ENCODE results near the gene DCP1B.

Gene DCP1B

DNA sequence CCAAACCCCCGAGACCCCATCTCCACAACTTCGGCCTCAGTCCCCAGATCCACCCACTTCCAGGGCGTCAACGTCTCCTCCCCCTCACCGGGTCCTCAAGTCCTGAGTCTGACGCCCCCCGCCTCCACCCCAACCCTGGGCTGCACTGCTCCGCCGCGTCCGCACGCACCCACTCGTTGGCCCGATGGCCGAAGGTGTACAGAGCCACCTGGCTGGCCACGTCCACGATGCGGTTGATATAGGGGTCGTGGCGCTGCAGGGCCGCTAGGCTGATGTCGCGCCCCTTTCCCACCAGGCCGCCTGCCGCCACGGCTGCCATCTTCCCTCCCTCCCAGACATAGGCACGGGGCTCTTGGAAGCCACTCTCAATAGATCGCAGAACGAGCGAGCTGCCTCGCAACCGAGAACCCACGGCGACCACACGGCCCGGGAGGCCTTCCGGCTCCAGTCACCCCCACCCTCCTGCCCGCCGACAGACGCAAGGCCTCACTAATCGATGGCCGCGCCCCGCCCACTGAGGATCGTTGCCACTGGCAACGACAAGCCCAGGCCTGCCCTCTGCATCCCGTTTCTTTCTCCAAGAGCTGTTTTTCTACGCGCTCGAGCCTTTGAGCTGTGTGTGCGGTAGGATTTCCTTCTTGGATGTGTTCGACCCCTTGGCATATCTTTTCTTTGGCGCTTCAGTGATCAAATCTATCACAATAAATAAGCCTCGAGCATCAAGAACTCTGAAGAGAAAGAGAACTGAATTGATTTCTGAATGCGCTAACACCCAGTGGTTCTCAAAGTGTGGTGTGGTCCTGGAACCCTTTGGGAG is at the start of gene DCP1B:
TSS of gene DCP1B (minus strand) at position 345 of the 817 bp plus-strand sequence. CDS start at position 319, 26 bp downstream.
- peak; percentile 99 for DNase-seq (ENCODE audit: low spot score)

DNA sequence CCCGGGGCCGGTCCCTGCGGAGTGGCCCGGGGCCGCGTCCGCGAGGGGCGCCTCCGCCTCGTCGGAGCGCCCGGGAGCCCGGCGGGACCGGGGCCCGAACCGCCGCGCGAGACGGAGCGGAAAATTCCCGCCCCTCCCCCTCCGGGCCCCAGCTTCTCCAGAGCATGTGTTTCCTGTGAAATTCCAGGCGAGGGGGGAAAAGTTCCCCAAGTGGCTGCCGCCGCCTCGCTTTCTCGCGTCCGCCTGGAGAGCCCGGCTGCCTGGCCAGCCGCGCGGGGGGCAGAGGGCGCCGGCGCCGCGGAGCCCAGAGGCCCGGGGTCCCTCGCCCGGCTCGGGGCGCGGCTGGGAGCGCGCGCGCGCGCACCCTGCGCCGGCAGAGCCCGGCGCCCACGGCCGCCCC is 49.4 kb upstream of the DCP1B start:
- DNase-seq (ENCODE audit: low spot score) = peak; percentile 66

DNA sequence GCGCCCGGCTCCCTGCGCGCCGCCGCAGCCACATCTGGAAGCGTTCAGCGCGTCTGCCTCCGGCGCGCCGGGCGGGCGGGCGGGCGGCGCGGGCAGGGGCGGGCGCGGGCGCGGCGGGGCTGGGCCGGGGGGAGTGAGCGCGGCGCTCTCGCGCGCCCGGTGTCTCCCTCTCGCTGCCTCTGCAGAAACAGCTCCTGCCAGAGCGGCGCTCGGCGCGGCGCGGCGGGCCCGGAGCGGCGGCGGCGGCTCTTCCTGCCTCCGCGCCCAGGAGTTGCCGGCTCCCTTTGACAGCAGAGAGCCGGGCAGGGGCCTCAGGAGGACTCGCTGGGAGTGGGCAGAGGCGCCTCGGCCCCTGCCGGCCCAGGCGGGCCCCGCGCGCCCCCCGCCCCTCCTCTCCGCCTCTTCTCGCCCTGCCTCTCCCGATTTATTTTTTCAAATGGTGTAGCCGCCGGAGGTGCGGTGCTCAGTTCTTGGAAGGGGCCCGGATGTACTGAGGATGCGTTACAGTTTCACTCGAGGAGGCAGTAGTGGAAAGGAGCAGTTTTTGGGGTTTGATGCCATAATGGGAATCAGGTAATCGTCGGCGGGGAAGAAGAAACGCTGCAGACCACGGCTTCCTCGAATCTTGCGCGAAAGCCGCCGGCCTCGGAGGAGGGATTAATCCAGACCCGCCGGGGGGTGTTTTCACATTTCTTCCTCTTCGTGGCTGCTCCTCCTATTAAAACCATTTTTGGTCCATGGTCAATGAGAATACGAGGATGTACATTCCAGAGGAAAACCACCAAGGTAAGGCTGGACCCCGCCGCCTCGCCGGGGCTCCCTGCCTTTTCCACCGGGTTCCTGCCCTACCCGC is 48.8 kb upstream of the DCP1B start, which contains the start of gene CACNA1C:
TSS of gene CACNA1C (plus strand) at position 162 of the 853 bp plus-strand sequence. CDS start at position 738, 576 bp downstream.
- DNase-seq (ENCODE audit: low spot score) = peak; percentile 94

DNA sequence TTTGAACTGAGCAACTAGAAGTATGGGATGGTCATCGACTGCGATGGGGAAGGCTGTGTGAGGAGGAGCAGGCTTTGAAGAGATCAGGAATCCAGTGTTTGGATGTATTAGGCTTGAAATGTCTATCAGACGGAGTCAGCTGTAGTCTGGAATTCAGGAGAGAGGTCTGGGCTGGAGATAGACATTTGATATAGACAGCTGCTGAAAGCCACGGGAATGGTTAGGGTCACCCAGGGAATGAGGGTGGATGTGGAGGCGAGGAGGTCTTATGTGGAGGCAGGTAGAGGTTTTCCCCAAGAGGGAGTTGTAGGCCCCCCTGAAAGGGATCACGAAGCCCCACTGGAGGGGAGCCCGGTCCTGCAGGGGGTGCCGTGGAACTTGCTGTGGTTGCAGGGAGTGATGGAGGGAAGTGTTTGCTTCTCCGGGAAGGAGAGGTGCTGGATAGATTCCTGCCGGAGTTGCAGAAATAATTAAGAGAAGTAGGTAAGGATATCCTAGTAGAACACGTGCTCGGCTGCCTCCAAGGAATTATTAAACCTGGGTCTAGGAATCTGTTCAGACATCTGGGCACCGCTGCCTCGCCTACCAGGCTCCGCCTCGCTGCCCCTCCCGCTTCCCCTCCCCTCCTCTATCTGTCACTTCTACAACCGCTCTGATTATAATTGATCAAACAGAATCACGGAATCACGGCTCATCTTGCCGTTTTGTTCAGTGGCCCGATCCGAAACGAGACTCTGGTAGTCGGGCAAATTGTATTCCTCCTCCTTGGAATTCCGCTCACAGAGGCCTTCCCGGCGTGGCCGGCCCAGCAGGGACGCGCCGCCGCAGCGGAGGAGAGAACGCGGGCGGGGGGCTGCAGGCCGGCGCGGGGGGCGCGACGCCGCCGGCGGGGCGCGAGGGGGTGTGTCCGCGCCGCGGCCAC is 47.7 kb upstream of the DCP1B start:
- peak; percentile 33 for DNase-seq (ENCODE audit: low spot score)

DNA sequence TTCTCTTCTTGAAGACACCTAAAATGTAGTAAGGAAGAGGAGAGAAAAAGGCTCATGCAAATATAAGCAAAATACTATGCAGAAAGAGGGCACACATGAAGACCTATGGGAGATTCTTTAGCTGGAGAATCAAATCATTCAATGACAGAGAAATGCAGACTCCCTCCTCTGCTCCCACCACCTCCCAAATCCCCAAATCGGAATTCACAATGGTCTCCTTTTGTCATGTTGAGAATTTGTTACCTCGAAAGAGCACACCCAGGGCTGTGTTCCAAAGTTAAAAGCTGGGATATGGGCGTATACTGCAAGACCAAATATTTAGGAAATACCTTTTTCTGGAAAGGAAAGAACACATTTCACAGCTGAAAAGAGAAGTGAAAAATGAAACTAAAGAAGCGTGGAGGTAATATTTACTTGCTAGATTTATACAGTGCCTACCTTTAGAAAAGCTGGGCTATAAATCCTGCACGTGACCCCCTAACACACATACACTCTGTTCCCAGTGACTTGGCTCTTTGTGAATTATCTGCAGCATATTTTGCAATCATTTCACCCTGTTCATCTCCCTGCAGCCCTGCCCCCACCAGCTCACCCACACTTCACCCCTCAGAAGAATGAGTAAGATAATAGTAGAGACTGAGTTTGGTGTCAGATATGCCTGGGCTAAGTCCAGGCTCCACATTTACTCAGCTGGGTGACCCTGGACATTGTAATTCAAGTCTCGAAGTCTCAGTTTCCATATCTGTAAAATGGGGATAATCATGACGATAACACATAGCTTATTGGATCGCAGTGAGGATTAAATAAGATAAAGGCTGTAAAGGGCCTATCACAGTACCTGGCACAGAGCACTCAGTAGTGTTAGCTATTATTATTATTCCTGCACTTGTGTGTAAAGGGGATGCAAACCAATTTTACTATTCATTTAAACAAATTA is 45.6 kb upstream of the DCP1B start:
- DNase-seq (ENCODE audit: low spot score) = no peak

DNA sequence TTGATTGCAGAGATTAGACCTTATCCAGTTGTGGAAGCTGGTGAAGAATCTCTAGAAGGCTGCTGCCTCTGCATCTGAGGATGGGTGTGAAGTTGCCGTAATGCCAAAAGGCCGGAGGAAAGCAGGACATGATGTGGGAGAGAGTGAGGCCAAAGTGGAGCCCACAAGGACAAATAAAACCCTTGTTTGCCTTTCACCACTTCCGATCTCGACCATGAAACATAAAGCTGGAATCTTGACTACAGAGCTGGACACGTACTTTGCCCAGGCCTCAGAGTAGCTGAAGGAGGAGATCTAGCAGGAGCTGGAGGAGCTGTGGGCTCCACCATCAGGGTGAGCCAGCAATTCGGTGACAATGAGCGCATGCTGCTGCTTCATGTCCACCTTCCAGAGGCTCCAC is 43.5 kb upstream of the DCP1B start:
- no peak for DNase-seq (ENCODE audit: low spot score)

DNA sequence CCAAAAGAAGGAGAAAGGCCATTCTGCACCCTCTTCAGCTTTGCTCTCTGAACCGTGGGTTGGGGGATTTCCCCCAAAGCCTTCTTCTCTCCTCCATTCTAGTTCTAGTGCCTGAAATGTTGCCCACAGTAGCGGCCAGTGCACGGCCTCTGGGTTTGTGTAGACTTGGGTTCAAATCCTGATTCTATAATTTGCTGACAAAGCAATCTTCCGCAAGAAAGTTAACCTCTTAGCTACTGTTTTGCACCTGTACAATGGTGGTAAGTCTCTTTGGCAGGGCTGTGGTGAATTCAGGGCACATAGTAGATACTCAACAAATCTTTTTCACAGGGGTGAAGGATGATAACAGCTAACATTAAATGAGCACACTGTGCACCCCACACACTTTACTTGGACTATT is 42.7 kb upstream of the DCP1B start:
- no peak for DNase-seq (ENCODE audit: low spot score)

DNA sequence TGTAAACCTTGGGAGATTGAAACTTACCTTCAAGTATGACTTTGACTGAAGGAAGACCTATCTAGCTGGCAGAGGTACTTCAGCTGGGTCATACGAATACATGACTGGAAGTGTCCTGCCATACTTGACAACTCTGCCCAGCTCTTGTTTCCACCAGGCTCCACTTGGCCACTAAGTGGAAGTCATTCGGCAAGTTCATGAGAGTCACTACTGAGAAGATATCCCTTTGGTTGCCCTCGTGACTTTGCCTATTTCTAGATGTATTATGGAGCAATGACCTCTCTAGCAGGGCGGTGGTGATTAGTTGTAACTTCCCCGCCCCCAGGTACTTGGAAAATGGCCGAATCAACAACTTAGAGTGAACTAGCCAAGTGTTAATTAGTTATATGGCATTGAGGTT is 39.9 kb upstream of the DCP1B start:
- DNase-seq (ENCODE audit: low spot score) = no peak

DNA sequence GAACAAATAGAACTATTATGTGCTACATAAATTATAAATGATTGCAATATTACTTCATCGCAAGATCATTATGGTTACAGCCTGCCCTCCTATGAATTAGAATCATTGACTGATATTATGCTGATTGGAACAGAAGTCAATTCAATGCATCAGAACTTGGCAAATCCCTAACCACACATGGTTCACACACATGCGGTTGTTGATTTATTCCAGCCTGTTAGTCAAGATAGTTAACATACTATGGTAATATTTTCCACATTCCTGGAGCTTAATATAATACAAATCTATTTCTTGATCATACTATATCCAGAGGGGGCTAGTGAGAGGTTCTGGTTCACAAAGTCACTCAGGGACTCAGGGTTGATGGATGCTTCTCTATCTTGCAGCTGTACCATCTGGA is 38.8 kb upstream of the DCP1B start:
- DNase-seq (ENCODE audit: low spot score) = no peak

DNA sequence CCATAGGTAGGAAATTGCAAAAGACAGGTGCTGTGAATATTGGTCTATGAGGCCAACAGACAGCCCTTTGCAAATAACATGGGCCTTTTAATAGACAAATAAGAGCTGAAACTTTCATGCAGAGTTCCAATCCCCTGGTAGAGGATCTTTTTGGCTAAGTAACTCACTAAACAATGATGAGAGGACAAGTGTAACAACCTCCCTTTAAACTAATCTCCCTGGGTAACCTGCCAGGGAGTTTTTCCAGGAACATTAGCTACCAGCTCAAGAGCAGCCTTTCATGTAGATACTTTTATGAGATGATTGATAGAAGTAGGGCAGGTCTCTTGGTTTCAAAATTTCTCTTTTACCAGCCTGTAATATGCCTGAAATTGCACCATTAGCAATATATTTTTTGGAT is 34.8 kb upstream of the DCP1B start:
- no peak for DNase-seq (ENCODE audit: low spot score)

DNA sequence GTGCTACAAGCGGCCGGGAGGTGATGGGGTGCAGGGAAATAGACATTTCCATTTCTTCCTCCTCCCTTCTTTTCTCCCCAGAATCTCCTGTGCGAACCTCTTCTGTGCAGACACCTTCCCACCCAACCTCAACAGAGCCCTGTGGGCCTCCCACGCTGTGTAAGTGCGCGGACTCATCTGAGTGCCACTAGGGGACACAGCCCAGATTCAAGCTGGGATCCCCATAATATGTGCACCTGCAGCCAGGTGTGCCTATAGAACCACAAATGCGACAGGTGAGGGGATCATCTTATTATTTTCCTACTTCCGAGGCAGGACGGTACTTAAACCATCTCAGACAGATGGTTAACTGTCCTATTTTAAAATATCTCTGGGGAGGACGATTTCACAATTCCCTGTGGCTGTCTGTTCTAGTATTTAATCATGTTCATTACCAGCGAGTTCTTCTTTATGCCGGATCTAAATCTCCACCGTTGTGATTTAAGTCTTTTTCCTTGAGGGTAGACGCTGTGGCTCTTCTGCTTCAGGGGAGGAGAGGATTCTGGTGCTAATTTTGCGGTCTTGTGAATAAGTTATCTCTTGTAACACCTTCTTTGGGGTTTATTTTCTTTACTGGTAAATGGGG is 31.3 kb upstream of the DCP1B start:
- no peak for DNase-seq (ENCODE audit: low spot score)

DNA sequence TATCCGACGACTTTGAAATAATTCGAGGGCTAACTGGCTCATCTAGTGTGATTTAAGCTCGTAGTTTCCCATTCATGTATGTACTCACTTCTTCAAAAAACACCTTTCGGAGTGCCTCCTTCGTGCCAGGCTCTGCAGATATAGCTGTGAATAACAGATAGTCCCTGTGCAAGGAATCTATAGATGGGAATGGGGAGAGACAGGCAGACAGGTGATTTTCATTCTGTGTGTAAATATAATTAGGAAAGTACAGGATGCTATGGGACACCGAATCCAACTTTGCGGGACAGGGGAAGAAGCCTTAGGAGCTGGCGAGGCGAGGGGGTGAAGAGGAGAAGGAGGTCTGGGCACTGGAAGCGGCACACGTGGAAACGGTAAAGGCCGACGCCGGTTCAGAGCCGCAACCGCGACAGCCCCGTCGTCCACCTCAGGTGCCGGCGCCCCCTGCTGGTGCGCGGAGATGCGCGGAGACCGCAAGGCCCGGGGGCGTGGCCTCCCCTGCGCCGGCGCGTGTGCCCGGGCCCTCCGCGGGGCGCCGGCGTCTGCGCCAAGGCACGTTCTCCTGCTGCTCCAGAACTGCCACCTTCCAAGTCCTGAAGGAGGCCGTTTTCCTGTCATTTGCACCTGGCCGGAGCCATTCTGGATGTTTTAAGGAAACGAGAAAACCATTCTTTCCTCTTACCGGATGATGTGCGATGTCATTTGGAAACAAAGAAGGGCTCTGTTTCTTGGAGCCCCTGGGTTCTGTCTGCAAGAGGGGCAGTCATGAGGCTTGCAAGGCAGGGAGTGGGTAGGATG is 30.6 kb upstream of the DCP1B start:
- peak; percentile 98 for DNase-seq (ENCODE audit: low spot score)

DNA sequence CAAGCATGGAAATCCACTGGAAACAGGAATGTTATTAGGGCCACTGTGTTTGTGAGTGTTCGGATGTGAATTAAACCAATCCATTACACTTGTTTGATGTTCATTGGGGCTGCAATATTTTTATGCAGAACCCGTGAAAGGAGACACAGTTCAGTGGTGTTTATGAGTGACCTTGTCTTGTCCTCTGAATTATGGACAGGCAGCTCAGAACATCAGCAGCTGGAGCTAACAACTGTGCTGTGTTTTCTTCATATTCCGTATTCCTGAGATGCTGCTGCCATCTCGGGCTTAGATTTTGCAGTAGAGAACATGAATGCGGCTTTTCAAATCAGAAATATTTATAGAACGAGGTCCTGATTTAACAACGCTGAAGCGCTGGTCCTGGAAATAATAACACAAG is 28.2 kb upstream of the DCP1B start:
- DNase-seq (ENCODE audit: low spot score) = no peak

DNA sequence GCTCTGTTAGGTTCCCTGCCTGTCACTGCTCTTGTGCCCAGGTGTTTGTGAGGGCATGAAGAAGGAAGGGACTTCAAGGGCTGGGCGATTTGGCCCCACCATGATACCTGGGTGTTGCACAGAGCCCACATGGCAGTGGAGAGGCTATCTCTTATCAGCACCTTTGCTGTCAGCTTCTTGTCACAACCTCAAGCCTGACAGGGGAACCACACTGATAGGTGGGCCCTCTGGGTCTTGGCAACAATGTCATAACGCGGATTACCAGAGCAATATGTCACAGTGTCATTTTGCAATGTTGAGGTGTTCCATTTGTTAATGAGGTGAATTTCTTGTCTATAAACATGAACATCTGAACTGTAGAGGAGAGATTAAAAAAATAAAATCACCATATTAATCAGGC is 25.6 kb upstream of the DCP1B start:
- no peak for DNase-seq (ENCODE audit: low spot score)

DNA sequence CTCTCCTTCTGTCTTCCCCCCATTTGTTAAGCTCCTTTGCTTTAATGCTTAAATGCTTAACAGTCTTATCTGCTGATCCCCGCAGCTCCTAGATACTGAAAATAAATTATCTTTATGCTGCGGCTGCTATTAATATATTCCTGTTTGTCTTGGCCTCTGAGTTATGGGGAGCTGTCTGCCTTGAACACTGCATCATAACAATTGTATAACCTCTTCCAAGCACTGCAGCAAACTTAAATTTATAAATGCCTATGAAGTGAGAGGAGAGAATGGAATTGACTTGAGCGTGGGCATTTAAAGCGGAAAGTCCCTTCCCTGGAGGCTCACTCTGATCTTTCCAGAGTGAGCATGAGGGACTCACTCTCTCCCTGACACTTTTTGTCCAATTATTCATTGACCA is 23.1 kb upstream of the DCP1B start:
- DNase-seq (ENCODE audit: low spot score) = peak; percentile 28

DNA sequence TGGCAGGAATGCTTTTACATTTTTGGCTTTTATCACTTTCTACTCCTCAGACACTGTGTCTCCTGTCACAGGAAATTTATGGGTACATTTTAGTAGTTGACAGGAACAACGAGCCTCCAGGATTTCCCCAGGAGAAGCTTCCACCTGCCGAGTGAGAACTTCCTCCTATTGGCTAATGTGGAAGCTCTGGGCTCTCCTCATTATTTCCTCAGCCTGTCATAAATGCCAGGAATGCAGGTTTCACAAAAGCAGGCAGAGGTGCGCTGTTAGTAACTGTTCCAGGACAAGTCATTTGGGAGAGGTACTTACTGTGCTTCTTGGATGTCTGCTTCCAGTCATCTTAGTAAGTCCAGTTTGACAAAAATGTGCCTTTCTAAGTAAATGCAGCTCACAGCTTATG is 19.1 kb upstream of the DCP1B start:
- no peak for DNase-seq (ENCODE audit: low spot score)

DNA sequence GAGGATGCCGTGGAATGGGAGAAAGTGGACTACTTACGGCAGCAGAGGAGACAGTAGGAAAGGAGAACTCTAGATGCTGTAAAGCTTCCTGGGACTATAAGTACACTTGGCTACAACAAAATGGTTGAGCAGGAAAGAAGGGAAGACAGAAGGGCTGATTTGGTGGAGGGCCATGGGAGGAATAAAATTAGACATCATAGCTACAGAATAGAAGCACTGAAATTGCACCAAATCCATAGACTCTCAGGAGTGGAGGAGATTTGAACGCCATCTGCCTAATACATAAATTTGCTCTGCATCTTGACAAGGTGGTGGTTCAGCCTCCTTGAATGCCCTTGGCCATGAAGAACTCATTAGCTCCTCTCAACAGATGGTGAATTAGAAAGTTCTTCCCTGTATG is 16.3 kb upstream of the DCP1B start:
- no peak for DNase-seq (ENCODE audit: low spot score)

DNA sequence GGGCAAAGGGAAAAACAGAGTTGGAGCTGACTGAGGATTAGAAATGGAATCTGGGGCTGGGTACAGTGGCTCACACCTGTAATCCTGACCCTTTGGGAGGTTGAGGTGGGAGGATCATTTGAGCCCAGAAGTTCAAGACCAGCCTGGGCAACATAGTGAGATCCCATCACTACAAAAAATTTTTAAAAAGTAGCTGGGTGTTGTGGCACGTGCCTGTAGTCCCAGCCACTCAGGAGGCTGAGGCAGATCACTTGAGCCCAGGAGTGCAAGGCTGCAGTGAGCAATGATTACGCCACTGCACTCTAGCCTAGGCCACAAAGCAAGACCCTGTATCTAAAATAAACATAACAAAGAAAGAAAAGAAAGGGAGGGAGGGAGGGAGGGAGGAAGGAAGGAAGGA is 14.9 kb upstream of the DCP1B start:
- DNase-seq (ENCODE audit: low spot score) = no peak

DNA sequence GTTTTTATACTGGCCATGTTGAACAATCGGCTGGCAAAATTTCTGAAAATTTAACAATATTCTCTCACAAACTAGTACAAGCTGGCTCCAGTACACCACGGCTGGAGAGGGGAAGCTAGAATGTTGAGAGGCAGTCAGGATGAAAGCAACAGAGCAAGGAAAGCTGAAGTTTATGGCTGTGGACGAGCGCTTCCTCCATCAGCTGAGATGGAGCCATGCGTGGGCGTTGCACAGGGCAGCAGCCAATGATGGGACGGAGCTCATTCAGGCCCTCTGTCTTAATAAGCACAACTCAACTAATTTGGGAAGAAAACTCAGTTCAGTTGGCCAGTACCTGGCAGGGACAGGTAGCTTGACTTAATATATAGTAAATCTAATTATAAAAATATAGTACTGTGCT is 14.1 kb upstream of the DCP1B start:
- no peak for DNase-seq (ENCODE audit: low spot score)

Measured in AG20443 (cell line).